GM23248 (cell line): ENCODE results near the gene PLAC1. TPM values are rescaled to one million over a fixed set of nuclear protein-coding genes. Genes with fewer than 3 reads are reported as not detected.

Experiments used
- DNase-seq: peaks from one replicate; pipeline ENCODE4 v3.0.0-alpha.2; 2015
- H2AFZ ChIP-seq: fragments of 200-600 bp; sonication (generic); 2 replicates; pipeline ENCODE4 v1.6.1; 2016; ENCODE audit warnings: antibody characterized with exemption
- H3F3A ChIP-seq: fragments of 200-600 bp; sonication (generic); 2 replicates; pipeline ENCODE4 v1.6.1; 2016; ENCODE audit warnings: mild to moderate bottlenecking, antibody characterized with exemption, mixed run types; ENCODE audit not compliant: insufficient read depth
- H3K27ac ChIP-seq: fragments of 200-600 bp; sonication (generic); 2 replicates; pipeline ENCODE4 v1.5.1; 2016; ENCODE audit warnings: mild to moderate bottlenecking
- H3K27me3 ChIP-seq: fragments of 200-600 bp; sonication (generic); replicated peaks from 2 replicates; pipeline ENCODE4 v1.6.1; 2016; ENCODE audit warnings: mild to moderate bottlenecking; ENCODE audit not compliant: insufficient read depth
- H3K36me3 ChIP-seq: fragments of 200-600 bp; sonication (generic); 2 replicates; pipeline ENCODE4 v1.6.1; 2016; ENCODE audit warnings: low read depth, mild to moderate bottlenecking
- H3K4me1 ChIP-seq: fragments of 200-600 bp; sonication (generic); 2 replicates; pipeline ENCODE4 v1.6.1; 2016; ENCODE audit warnings: mild to moderate bottlenecking; ENCODE audit not compliant: insufficient read depth
- H3K4me2 ChIP-seq: fragments of 200-600 bp; sonication (generic); one replicate; pipeline ENCODE4 v1.6.1; 2016; ENCODE audit warnings: mild to moderate bottlenecking; ENCODE audit not compliant: unreplicated experiment
- H3K4me3 ChIP-seq: fragments of 200-600 bp; sonication (generic); 2 replicates; pipeline ENCODE4 v1.5.1; 2016; ENCODE audit warnings: mild to moderate bottlenecking
- H3K79me2 ChIP-seq: fragments of 200-600 bp; sonication (generic); 2 replicates; pipeline ENCODE4 v1.6.1; 2016; ENCODE audit warnings: mild to moderate bottlenecking; ENCODE audit not compliant: insufficient read depth
- H3K9ac ChIP-seq: fragments of 200-600 bp; sonication (generic); 2 replicates; pipeline ENCODE4 v1.6.1; 2016; ENCODE audit warnings: mild to moderate bottlenecking
- H3K9me2 ChIP-seq: fragments of 200-600 bp; sonication (generic); 2 replicates; pipeline ENCODE4 v1.6.1; 2016; ENCODE audit warnings: mixed run types, mild to moderate bottlenecking, moderate library complexity; ENCODE audit not compliant: insufficient read depth
- H3K9me3 ChIP-seq: fragments of 200-600 bp; sonication (generic); one replicate; pipeline ENCODE4 v1.6.1; 2017; ENCODE audit warnings: low read depth
- H4K20me1 ChIP-seq: fragments of 200-600 bp; sonication (generic); 2 replicates; pipeline ENCODE4 v1.6.0; 2016; ENCODE audit not compliant: insufficient read depth
- EZH2 ChIP-seq: fragments of 200-600 bp; sonication (generic); IDR thresholded peaks from 2 replicates; pipeline ENCODE4 v1.6.1; 2018; ENCODE audit warnings: antibody characterized with exemption, mild to moderate bottlenecking; ENCODE audit not compliant: insufficient read depth, poor library complexity, severe bottlenecking
- EZH2phosphoT487 ChIP-seq: fragments of 200-600 bp; sonication (generic); IDR thresholded peaks from 2 replicates; pipeline ENCODE4 v1.6.1; 2018; ENCODE audit warnings: antibody characterized with exemption, moderate library complexity, mild to moderate bottlenecking, low read depth; ENCODE audit not compliant: insufficient read depth
- WGBS, 2 experiments: methylation state at CpG; one replicate each; pipeline ENCODE4 v1.1.6; 2015 to 2017; ENCODE audit warnings: low lambda C conversion rate in 2 of 2, low coverage in 1 of 2; ENCODE audit errors: missing lambda C conversion rate in 2 of 2; 5-methylcytosine and 5-hydroxymethylcytosine counted together
- in situ Hi-C: fragments of 300-500 bp; cut with MboI; formaldehyde crosslinking; loops from 2 replicates; pipeline ENCODE4 v1.15.0; 2020
- polyA plus RNA-seq: library from polyadenylated mRNA; unstranded; fragments of >200 nt; fragmentation: Nextera tagmentation; extraction: Ambion mirVana; gene quantifications from 2 replicates; pipeline ENCODE4 v1.2.1, GENCODE V29; 2016
- total RNA-seq: library from RNA; depleted of rRNA; stranded (reverse); fragments of >200 nt; shearing (Covaris generic); gene quantifications from 2 replicates; pipeline ENCODE4 v1.2.3, GENCODE V29; 2014

The PLAC1 gene
- total and polyA plus RNA-seq, 2 experiments from 2014 or later = not detected

- Histone ChIP-seq H3K9ac (peak overlapping the region; percentile 89), H3K4me3 (peak overlapping the region; percentile 98)
- 37 to 39% methylated on average over 7 of the region's 7 CpGs for WGBS, 2 experiments
Measured at GRCh38 chrX:134547047-134547679, 111.1 kb downstream of the PLAC1 start.

DNA sequence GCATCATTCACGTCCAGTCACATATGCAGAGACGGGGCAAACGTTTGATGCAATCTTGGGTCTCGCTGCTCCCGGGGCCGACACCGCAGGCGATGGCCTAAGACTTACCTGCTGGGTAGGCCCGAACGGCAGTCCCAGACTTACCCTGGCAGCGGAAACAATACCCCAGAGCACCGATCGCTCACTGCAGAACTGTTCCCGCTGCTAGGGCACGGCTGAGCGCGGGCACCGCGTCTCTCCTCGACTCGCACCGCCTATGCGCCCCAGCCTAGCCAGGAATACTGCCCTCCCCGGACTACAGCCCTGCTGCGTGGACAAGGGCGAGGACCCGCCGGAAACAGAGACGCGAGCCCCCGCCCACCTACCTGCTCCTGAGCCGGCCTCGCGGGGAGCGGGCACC lies 112.1 kb downstream of the PLAC1 start:
- in situ Hi-C loops = no loop called here
- Histone ChIP-seq H3K9ac (peak overlapping the region; percentile 89), H3K4me1 (peaks cover 3% of the 10 kb centered on the region), H3K27ac (peak overlapping the region; percentile 80; the same call in 1 of the 2 replicates), H3K27me3 (no peaks in the 10 kb centered on the region), H3K4me2 (peak overlapping the region; percentile 99), H3K36me3 (no peaks in the 10 kb centered on the region; the same call in 1 of the 2 replicates), H3K9me2 (no peaks in the 10 kb centered on the region), H3F3A (peaks cover 47% of the 10 kb centered on the region), H2AFZ (no peak overlapping the region), H3K4me3 (peak overlapping the region; percentile 98), H3K9me3 (no peaks in the 10 kb centered on the region), H3K79me2 (peaks cover 36% of the 10 kb centered on the region), H4K20me1 (no peaks in the 10 kb centered on the region)
- DNase-seq = no peak
- no peak for TF ChIP-seq EZH2phosphoT487
- no peak for TF ChIP-seq EZH2
- 19 to 39% methylated on average over 18 to 21 of the region's 35 CpGs for WGBS, 2 experiments

More at GRCh38 chrX:134547047-134547679, 111.1 kb downstream of the PLAC1 start:
- in situ Hi-C loops = no loop called here
- Histone ChIP-seq H3K9me3 (no peaks in the 10 kb centered on the region), H3K36me3 (no peaks in the 10 kb centered on the region; the same call in 1 of the 2 replicates), H3K4me2 (peak overlapping the region; percentile 99), H4K20me1 (no peaks in the 10 kb centered on the region), H3K79me2 (peaks cover 36% of the 10 kb centered on the region), H3K4me1 (peaks cover 11% of the 10 kb centered on the region), H3K27ac (peak overlapping the region; percentile 80), H3F3A (peaks cover 56% of the 10 kb centered on the region), H2AFZ (no peak overlapping the region), H3K27me3 (no peaks in the 10 kb centered on the region), H3K9me2 (no peaks in the 10 kb centered on the region)
- peak; percentile 64 for DNase-seq
- no peak for TF ChIP-seq EZH2phosphoT487

- DNase-seq = no peak
- no peaks in the 10 kb centered on the region for H3K9me3 ChIP-seq
- in situ Hi-C loops = no loop called here
- H3K4me1 ChIP-seq = peaks cover 3% of the 10 kb centered on the region; the same call in 1 of the 2 replicates
- H3K27me3 ChIP-seq = no peaks in the 10 kb centered on the region
- TF ChIP-seq EZH2phosphoT487 (no peak), EZH2 (no peak)
- H3K4me3 ChIP-seq = no peak overlapping the region
- H3K36me3 ChIP-seq = no peaks in the 10 kb centered on the region; the same call in 1 of the 2 replicates
- H2AFZ ChIP-seq = no peak overlapping the region
- 72 to 77% methylated on average over 9 to 19 of the region's 20 CpGs for WGBS, 2 experiments
- peak overlapping the region; percentile 53; the same call in 1 of the 2 replicates for H3K27ac ChIP-seq
- no peaks in the 10 kb centered on the region for H4K20me1 ChIP-seq
- no peak overlapping the region for H3K4me2 ChIP-seq
- peaks cover 36% of the 10 kb centered on the region for H3K79me2 ChIP-seq
- H3K9ac ChIP-seq = peak overlapping the region; percentile 89; the same call in 1 of the 2 replicates
- no peaks in the 10 kb centered on the region for H3K9me2 ChIP-seq
- H3F3A ChIP-seq = peaks cover 52% of the 10 kb centered on the region
Measured at GRCh38 chrX:134545510-134545909, 112.8 kb downstream of the PLAC1 start.

- in situ Hi-C loops = no loop called here
- no peaks in the 10 kb centered on the region for H3K27me3 ChIP-seq
- H3K27ac ChIP-seq = peak overlapping the region; percentile 53
- H3K9me3 ChIP-seq = no peaks in the 10 kb centered on the region
- H3K4me1 ChIP-seq = peaks cover 3% of the 10 kb centered on the region; the same call in 1 of the 2 replicates
- H3K79me2 ChIP-seq = peaks cover 36% of the 10 kb centered on the region
- H2AFZ ChIP-seq = no peak overlapping the region
- 29 to 30% methylated on average over 27 to 28 of the region's 52 CpGs for WGBS, 2 experiments
- H3F3A ChIP-seq = peaks cover 57% of the 10 kb centered on the region
- H3K4me2 ChIP-seq = no peak overlapping the region
- H3K9ac ChIP-seq = 0 out of 2 replicates have a peak overlapping the region, but pooled peaks have one; percentile 14
- TF ChIP-seq EZH2 (no peak), EZH2phosphoT487 (no peak)
- H3K4me3 ChIP-seq = no peak overlapping the region
- no peak for DNase-seq
- H4K20me1 ChIP-seq = no peaks in the 10 kb centered on the region
- no peaks in the 10 kb centered on the region for H3K9me2 ChIP-seq
- no peaks in the 10 kb centered on the region; the same call in 1 of the 2 replicates for H3K36me3 ChIP-seq
Measured at GRCh38 chrX:134544513-134545151, 113.6 kb downstream of the PLAC1 start.
